ENCODE data around the gene EHD2.
"Not testable (repeated sequence)": the region's sequence is repeated elsewhere in the genome, so short reads cannot be mapped to it uniquely, and the experiment has no call there.

EHD2 gene

GRCh38 chr19:47718415-47719046, 5.3 kb downstream of the EHD2 start:
- DNase-seq, result not testable (repeated sequence)

- no peak for DNase-seq
Observed at GRCh38 chr19:47719047-47719859, 6.0 kb downstream of the EHD2 start.

GRCh38 chr19:47720669-47721422, 7.6 kb downstream of the EHD2 start:
- no peak for DNase-seq

GRCh38 chr19:47723581-47723940, 10.3 kb downstream of the EHD2 start:
- DNase-seq, result peak; percentile 52 to 53

- DNase-seq, result no peak
Observed at GRCh38 chr19:47725759-47726401, 12.7 kb downstream of the EHD2 start.

- DNase-seq, result no peak
Observed at GRCh38 chr19:47726467-47726866, 13.2 kb downstream of the EHD2 start.

GRCh38 chr19:47728295-47728694, 15.1 kb downstream of the EHD2 start:
- not testable (repeated sequence) for DNase-seq

- no peak for DNase-seq
Observed at GRCh38 chr19:47729468-47729798, 16.2 kb downstream of the EHD2 start.

- DNase-seq, result no peak
Observed at GRCh38 chr19:47729799-47730520, 16.7 kb downstream of the EHD2 start.

GRCh38 chr19:47730521-47730889, 17.3 kb downstream of the EHD2 start:
- no peak for DNase-seq

- no peak for DNase-seq
Observed at GRCh38 chr19:47730910-47731309, 17.7 kb downstream of the EHD2 start.

GRCh38 chr19:47735131-47735530, 21.9 kb downstream of the EHD2 start:
- DNase-seq, result no peak

- no peak for DNase-seq
Observed at GRCh38 chr19:47740866-47741519, 27.8 kb downstream of the EHD2 start.

- no peak for DNase-seq
Observed at GRCh38 chr19:47741544-47742140, 28.4 kb downstream of the EHD2 start.

- DNase-seq, result no peak
Observed at GRCh38 chr19:47742634-47743033, 29.4 kb downstream of the EHD2 start.

GRCh38 chr19:47745010-47745901, 32.0 kb downstream of the EHD2 start, which contains the start of gene NOP53:
NOP53 (plus strand) TSS chr19:47745546; CDS start chr19:47745560, 14 bp downstream.
- DNase-seq, result peak; percentile 87 to 89

- DNase-seq, result not testable (repeated sequence)
Observed at GRCh38 chr19:47746129-47746528, 32.9 kb downstream of the EHD2 start.

GRCh38 chr19:47749326-47749725, 36.1 kb downstream of the EHD2 start:
- DNase-seq, result no peak

GRCh38 chr19:47750752-47751151, 37.5 kb downstream of the EHD2 start:
- no peak for DNase-seq

- DNase-seq, result no peak
Observed at GRCh38 chr19:47752440-47753211, 39.4 kb downstream of the EHD2 start.

Data from AML-193 (cell line).